Measurements from ENCODE around the gene PRLR.

GRCh38 chr5:35223787-35224395 is 6.4 kb downstream of the PRLR start:
- TF ChIP-seq CTCF (IDR thresholded peaks at IDR 0.05) (no peak), POLR2A (IDR thresholded peaks at IDR 0.05) (no peak)
